Neuronal stem cell (in vitro differentiated cells): ENCODE results near the gene DNTTIP2. TPM values are rescaled to one million over a fixed set of nuclear protein-coding genes. Genes with fewer than 3 reads are reported as not detected.

Experiments
- DNase-seq: peaks from one replicate; pipeline ENCODE4 v3.0.0-alpha.2; 2013; ENCODE audit warnings: low spot score
- H2AFZ ChIP-seq: one replicate; pipeline ENCODE4 v1.6.1; 2013; ENCODE audit warnings: mild to moderate bottlenecking, low read length, inconsistent platforms
- H2AK5ac ChIP-seq: 2 replicates; pipeline ENCODE4 v1.6.1; 2013; ENCODE audit warnings: low read depth, mild to moderate bottlenecking, inconsistent platforms, low read length, moderate library complexity, mixed read lengths
- H2BK120ac ChIP-seq: 2 replicates; pipeline ENCODE4 v1.6.1; 2013; ENCODE audit warnings: low read depth, mild to moderate bottlenecking, inconsistent platforms, low read length, moderate library complexity, mixed read lengths
- H2BK12ac ChIP-seq: one replicate; pipeline ENCODE4 v1.6.1; 2013; ENCODE audit warnings: low read length, inconsistent platforms
- H2BK15ac ChIP-seq: 2 replicates; pipeline ENCODE4 v1.6.1; 2013; ENCODE audit warnings: mild to moderate bottlenecking, low read length, inconsistent platforms, mixed read lengths
- H2BK5ac ChIP-seq: one replicate; pipeline ENCODE4 v1.6.1; 2013; ENCODE audit warnings: inconsistent platforms, mild to moderate bottlenecking, low read length, moderate library complexity
- H3K14ac ChIP-seq: one replicate; pipeline ENCODE4 v1.6.1; 2013; ENCODE audit warnings: low read length, inconsistent platforms
- H3K18ac ChIP-seq: 2 replicates; pipeline ENCODE4 v1.6.1; 2013; ENCODE audit warnings: low read length, inconsistent platforms
- H3K23ac ChIP-seq: 2 replicates; pipeline ENCODE4 v1.6.1; 2013; ENCODE audit warnings: low read depth, mild to moderate bottlenecking, mixed read lengths, low read length, inconsistent platforms; ENCODE audit not compliant: poor library complexity
- H3K27ac ChIP-seq: replicated peaks from 3 replicates; pipeline ENCODE4 v1.5.1; 2013; ENCODE audit warnings: low read length, inconsistent platforms
- H3K27me3 ChIP-seq, 3 experiments: 2 replicates each; pipeline ENCODE4 v1.6.1; 2013; ENCODE audit warnings: low read length in 3 of 3, mild to moderate bottlenecking in 2 of 3, inconsistent platforms in 1 of 3, low read depth in 1 of 3, mixed read lengths in 1 of 3, moderate library complexity in 1 of 3; ENCODE audit not compliant: control insufficient read depth in 3 of 3, insufficient read depth in 3 of 3
- H3K36me3 ChIP-seq, 2 donors: replicated peaks in 1 of 2; 2 replicates each; pipeline ENCODE4 v1.6.1; 2013; ENCODE audit warnings: low read length in 2 of 2; ENCODE audit not compliant: control insufficient read depth in 2 of 2, insufficient read depth in 2 of 2
- H3K4ac ChIP-seq: 2 replicates; pipeline ENCODE4 v1.6.1; 2013; ENCODE audit warnings: inconsistent platforms, mild to moderate bottlenecking, low read length, moderate library complexity
- H3K4me1 ChIP-seq, 2 donors: 1 replicate in 1 of 2; 2 replicates in 1 of 2; pipeline ENCODE4 v1.6.1; 2013; ENCODE audit warnings: low read length in 2 of 2, low read depth in 1 of 2; ENCODE audit not compliant: control insufficient read depth in 2 of 2, insufficient read depth in 1 of 2
- H3K4me2 ChIP-seq: one replicate; pipeline ENCODE4 v1.6.1; 2013; ENCODE audit warnings: mild to moderate bottlenecking, low read length, inconsistent platforms; ENCODE audit not compliant: insufficient read depth, poor library complexity, severe bottlenecking
- H3K4me3 ChIP-seq, 2 donors: 2 replicates each; pipeline ENCODE4 v1.5.1; 2013; ENCODE audit warnings: low read length in 2 of 2, mild to moderate bottlenecking in 2 of 2, inconsistent platforms in 1 of 2, moderate library complexity in 1 of 2
- H3K79me1 ChIP-seq: one replicate; pipeline ENCODE4 v1.6.1; 2013; ENCODE audit warnings: low read depth, mild to moderate bottlenecking, inconsistent platforms, low read length, moderate library complexity
- H3K9ac ChIP-seq: one replicate; pipeline ENCODE4 v1.6.1; 2013; ENCODE audit warnings: mild to moderate bottlenecking, low read depth, low read length, inconsistent platforms; ENCODE audit not compliant: poor library complexity
- H3K9me3 ChIP-seq, 2 donors: replicated peaks in 1 of 2; 2 replicates each; pipeline versions ENCODE3 to v1.6.1; 2013; ENCODE audit warnings: low read length in 2 of 2, mild to moderate bottlenecking in 2 of 2, inconsistent platforms in 1 of 2, low read depth in 1 of 2, mixed read lengths in 1 of 2, moderate library complexity in 1 of 2; ENCODE audit not compliant: control insufficient read depth in 2 of 2, insufficient read depth in 1 of 2
- H4K8ac ChIP-seq: one replicate; pipeline ENCODE4 v1.6.1; 2013; ENCODE audit warnings: low read depth, mild to moderate bottlenecking, inconsistent platforms, low read length, moderate library complexity
- H4K91ac ChIP-seq: one replicate; pipeline ENCODE4 v1.6.1; 2013; ENCODE audit warnings: low read length, low read depth, mild to moderate bottlenecking, inconsistent platforms; ENCODE audit not compliant: poor library complexity
- WGBS, 2 donors: extraction: QIAGEN DNeasy Blood & Tissue Kit; methylation state at CpG; one replicate each; pipeline ENCODE4 v1.1.7; 2013; ENCODE audit warnings: missing lambda C conversion rate in 2 of 2, mixed read lengths in 1 of 2; ENCODE audit not compliant: insufficient read length in 2 of 2, insufficient replicate concordance in 1 of 2; ENCODE audit errors: extremely low coverage in 2 of 2; 5-methylcytosine and 5-hydroxymethylcytosine counted together
- small RNA-seq: library from polyadenylated mRNA; stranded (forward); fragments of <200 nt; extraction: miRNeasy Mini kit (QIAGEN cat#:217004); gene quantifications from one replicate; pipeline ENCODE3, GENCODE V24; 2013; ENCODE audit not compliant: insufficient read depth

Gene DNTTIP2

DNA sequence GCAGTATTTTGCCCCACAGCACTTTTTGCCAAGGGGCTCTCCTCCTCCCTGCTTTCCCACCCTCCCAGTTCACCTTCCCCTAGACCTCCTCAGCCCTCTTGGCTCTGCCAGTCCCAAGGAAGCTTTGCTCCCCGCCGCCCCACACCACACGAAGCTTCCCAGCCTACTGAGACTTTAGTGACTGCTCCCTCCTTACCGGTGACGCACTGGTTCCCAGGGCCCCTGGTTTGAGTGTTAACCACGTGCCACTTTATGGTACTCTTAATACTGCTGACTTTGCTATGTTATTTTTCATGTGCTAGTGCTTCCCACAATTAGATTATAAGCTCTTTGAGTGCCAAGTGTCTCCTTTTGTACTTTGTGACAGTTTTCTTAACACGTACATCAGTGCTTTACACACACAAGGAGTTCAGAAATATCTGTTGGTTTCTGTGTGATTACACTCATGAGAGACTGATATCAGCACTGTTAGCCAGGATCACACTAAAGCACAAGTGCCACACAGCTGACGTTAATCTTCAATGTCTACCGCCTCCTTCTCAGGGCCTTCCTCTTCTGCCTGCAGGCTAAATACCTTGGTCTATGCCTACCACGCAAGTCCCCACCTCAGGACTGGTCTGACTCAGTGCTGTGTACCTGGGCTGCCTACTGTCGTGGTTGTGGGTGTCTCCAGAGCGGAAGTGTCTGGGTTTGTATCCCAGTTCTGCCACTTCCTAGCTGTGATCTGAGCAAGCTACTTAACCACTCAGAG, 61.0 kb downstream of the DNTTIP2 start:
- H2BK5ac ChIP-seq: no peak overlapping the region
- H3K36me3 ChIP-seq: no peaks in the 10 kb centered on the region
- no peak for DNase-seq
- no peak overlapping the region for H3K4ac ChIP-seq
- H2AK5ac ChIP-seq: no peak overlapping the region
- no CpG with 5 or more reads among the region's 12 CpGs for WGBS, 2 donors
- no peak overlapping the region for H4K91ac ChIP-seq
- H3K27me3 ChIP-seq: no peaks in the 10 kb centered on the region
- no peak overlapping the region for H3K4me2 ChIP-seq
- peak overlapping the region; percentile 14 for H2BK120ac ChIP-seq
- H3K9ac ChIP-seq: no peak overlapping the region
- H3K23ac ChIP-seq: no peak overlapping the region
- no peak overlapping the region for H2AFZ ChIP-seq
- H3K9me3 ChIP-seq: no peaks in the 10 kb centered on the region
- H3K27ac ChIP-seq: no peak overlapping the region
- no peak overlapping the region for H4K8ac ChIP-seq
- no peaks in the 10 kb centered on the region for H3K79me1 ChIP-seq
- no peak overlapping the region for H3K18ac ChIP-seq
- H3K14ac ChIP-seq: no peak overlapping the region
- peaks cover 7 to 18% of the 10 kb centered on the region in 2 donors for H3K4me1 ChIP-seq
- no peak overlapping the region for H3K4me3 ChIP-seq
- no peak overlapping the region for H2BK12ac ChIP-seq
- no peak overlapping the region for H2BK15ac ChIP-seq

DNA sequence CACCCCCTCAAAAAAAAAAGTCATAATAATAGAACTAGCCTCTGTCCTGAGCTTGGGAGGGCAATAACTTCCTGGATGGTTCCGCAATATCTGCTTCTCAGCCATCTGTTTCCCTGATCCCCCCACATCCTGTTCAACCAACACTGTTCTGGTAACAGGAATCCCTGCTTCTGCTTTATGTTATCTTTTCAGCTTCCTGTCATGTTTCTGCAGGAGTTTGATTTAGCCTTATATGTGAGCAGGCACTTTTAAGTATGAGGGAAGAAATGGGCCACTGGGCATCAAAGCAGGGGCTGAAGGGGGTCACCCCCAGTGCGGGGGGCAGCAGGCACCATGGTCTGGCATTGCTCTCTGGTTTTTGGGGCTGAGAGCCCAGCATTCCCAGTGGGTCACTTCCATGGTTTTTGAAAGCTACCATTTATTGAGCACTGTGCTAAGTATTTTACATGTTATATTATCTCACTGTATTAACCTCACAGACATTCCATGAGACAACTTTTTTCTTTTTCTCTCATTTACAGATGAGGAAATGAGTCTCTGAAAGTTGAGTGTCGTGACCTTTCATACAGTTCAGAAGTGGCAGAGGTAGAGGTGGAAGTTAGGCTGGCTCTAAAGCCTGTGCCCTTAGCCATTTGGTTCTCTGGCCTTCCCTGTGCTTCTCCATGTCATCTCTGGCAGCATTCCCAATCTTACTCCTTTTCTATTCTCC, 61.9 kb downstream of the DNTTIP2 start:
- Histone ChIP-seq H3K14ac (no peak overlapping the region), H3K27ac (no peak overlapping the region)
- no peak for DNase-seq

More for the DNA sequence above, 61.9 kb downstream of the DNTTIP2 start:
- Histone ChIP-seq H3K36me3 (no peaks in the 10 kb centered on the region), H3K27me3 (no peaks in the 10 kb centered on the region), H2BK12ac (no peak overlapping the region), H3K9ac (no peak overlapping the region), H3K4me3 (no peak overlapping the region), H2AFZ (no peak overlapping the region), H2BK15ac (no peak overlapping the region), H3K4me1 (peaks cover 7 to 18% of the 10 kb centered on the region in 2 donors), H3K4ac (no peak overlapping the region), H3K4me2 (no peak overlapping the region), H4K8ac (no peak overlapping the region), H3K23ac (no peak overlapping the region), H2BK120ac (peak overlapping the region; percentile 14), H2BK5ac (no peak overlapping the region), H3K9me3 (no peaks in the 10 kb centered on the region), H2AK5ac (no peak overlapping the region), H3K18ac (no peak overlapping the region), H3K79me1 (no peaks in the 10 kb centered on the region), H4K91ac (no peak overlapping the region)
- WGBS, 2 donors: no CpG with 5 or more reads among the region's 3 CpGs

Small RNAs within 50 kb of the gene (small RNA-seq; reads per million reads assigned to genes)
- gene AL117351.2 (not detected), gene MIR760 (46.1 reads per million, percentile 92 among the genes with 10 or more reads in this experiment)
